GM12891 (cell line): ENCODE measurements around the gene CASP4. TPM values are rescaled to one million over a fixed set of nuclear protein-coding genes. Genes with fewer than 3 reads are reported as not detected.
A peak's percentile ranks its signal among the peaks of the same experiment; 100 is the strongest.

ENCODE experiments used
- DNase-seq: peaks from one replicate; pipeline ENCODE4 v3.0.0; 2011; ENCODE audit warnings: low spot score; ENCODE audit not compliant: insufficient read length
- FAIRE-seq: peaks from 2 replicates; lab custom pipeline; 2011; peaks lifted over from hg19 to GRCh38; lab: Jason Lieb, UNC
- PAX5 ChIP-seq: IDR thresholded peaks from 2 replicates; pipeline ENCODE4 v1.6.1; 2011; ENCODE audit warnings: low read length, moderate library complexity, mild to moderate bottlenecking; ENCODE audit not compliant: insufficient read depth, severe bottlenecking
- POLR2A ChIP-seq: IDR thresholded peaks from 2 replicates; pipeline ENCODE4 v1.6.1; 2011; ENCODE audit warnings: low read depth, low read length, control low read depth
- POLR2AphosphoS5 ChIP-seq: IDR thresholded peaks from 2 replicates; pipeline ENCODE4 v1.6.1; 2011; ENCODE audit warnings: low read depth, low read length, control low read depth
- POU2F2 ChIP-seq: IDR thresholded peaks from 2 replicates; pipeline ENCODE4 v1.6.1; 2011; ENCODE audit warnings: low read depth, mild to moderate bottlenecking, control low read depth, low read length, moderate library complexity
- SPI1 ChIP-seq: IDR thresholded peaks from 2 replicates; pipeline ENCODE4 v1.6.1; 2011; ENCODE audit warnings: low read depth, low read length, control low read depth
- TAF1 ChIP-seq: IDR thresholded peaks from 2 replicates; pipeline ENCODE4 v1.6.1; 2011; ENCODE audit warnings: low read depth, low read length, control low read depth
- polyA plus RNA-seq: library from polyadenylated mRNA; unstranded; fragments of >200 nt; gene quantifications from one replicate; pipeline ENCODE4 v1.2.1, GENCODE V29; 2012; ENCODE audit warnings: low read depth, missing spikeins, inconsistent platforms; ENCODE audit not compliant: missing spikeins

CASP4 gene
- polyA plus RNA-seq = 68.7 TPM

GRCh38 chr11:104968355-104968855, at the start of gene CASP4:
TSS of gene CASP4 (minus strand) at chr11:104968574. CDS start at chr11:104968525, 49 bp downstream.
- TF ChIP-seq POLR2AphosphoS5 (0 out of 2 replicates have a peak, but pooled peaks have one; percentile 32), POU2F2 (no peak), SPI1 (peak; percentile 35)
- DNase-seq (no peak), FAIRE-seq (peak; percentile 41)

DNA sequence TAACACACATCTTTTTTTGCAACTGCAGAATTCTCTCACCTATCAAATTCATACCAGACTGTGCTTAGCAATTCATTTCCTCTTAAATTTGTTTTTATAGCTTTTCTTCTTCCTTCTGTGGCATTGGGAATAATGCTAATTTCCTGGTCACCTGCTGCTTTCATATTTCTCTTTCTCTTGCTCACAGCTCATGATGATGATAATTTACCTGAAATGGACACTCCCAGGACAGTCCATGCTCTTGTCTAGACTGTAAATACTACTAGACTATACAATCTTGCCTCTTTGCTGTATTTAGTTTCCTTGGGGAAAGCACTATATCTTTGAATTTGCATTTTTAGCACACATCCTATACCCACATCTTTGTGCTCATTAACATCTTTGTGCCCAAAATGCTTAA, 39.1 kb upstream of the CASP4 start:
- DNase-seq (no peak), FAIRE-seq (no peak)
- TF ChIP-seq POLR2A (no peak), POLR2AphosphoS5 (no peak), TAF1 (no peak), SPI1 (no peak)

DNA sequence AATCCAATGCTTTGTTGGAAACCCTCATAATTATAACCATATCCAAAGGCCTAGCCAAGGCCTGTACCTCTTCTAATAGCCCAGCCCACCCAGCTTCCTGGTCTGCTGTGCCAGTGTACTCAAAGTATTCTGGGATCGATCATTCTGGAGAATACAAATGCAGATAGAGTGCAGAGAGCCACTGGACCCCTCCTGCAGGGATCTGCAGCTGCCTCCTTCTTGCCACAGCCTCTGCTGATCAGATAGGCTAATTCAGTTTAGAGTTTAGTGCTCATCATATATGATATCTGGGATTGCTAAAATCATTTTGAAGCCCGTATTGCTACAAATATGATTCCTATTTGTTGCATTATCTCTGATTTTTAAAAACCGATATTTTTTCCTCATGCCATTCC, 37.1 kb upstream of the CASP4 start:
- no peak for TF ChIP-seq POLR2A
- no peak for TF ChIP-seq POLR2AphosphoS5
- TF ChIP-seq TAF1 = no peak
- TF ChIP-seq PAX5 = no peak
- no peak for TF ChIP-seq SPI1
- TF ChIP-seq POU2F2 = no peak
- FAIRE-seq (no peak), DNase-seq (no peak)

GRCh38 chr11:105004021-105004420, 35.6 kb upstream of the CASP4 start:
- TF ChIP-seq TAF1 = no peak
- TF ChIP-seq POLR2AphosphoS5 = no peak
- FAIRE-seq = no peak
- no peak for DNase-seq

DNA sequence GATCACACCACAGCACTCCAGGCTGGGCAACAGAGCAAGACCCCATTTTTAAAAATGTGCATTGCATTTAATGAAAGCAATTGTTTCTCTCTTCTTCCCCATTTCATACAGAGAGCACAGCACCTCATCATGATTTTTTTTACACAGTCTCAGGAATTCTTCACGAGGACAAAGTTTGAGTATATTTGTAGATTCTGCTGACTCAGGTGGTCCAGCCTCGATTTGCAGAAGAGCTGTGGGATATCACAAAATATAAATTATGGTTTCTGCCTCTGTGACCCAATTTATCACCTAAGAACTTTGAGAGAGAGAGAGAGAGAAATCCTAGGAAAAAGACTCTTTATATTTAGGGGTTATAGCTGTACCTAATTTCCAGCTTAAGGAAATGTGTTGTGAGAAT, 34.8 kb upstream of the CASP4 start:
- TF ChIP-seq POU2F2 (no peak), TAF1 (no peak), POLR2A (no peak), POLR2AphosphoS5 (no peak), SPI1 (no peak), PAX5 (no peak)
- FAIRE-seq (no peak), DNase-seq (no peak)

DNA sequence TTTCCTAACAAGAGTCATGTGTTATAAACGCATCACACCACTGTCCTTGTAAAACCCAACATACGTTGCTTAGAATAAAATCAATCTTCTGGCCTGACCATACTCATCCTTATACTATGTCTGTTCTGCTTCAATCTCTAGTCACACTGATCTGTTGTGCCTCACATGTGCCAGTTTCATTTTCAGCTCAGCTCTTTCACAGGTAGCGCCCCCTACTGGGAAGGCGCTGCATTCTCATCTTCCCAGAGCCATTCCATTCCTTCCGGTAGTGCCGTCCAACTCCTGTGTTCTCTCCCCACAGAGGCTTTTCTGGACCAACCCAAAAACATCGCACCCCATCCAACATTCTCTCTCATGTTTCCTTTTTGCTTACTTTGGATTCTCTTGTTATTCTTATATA, 32.4 kb upstream of the CASP4 start:
- TF ChIP-seq SPI1 (no peak), POU2F2 (no peak), POLR2AphosphoS5 (no peak), POLR2A (no peak), PAX5 (no peak), TAF1 (no peak)
- no peak for DNase-seq
- peak; percentile 70 for FAIRE-seq

GRCh38 chr11:105000167-105000566, 31.8 kb upstream of the CASP4 start:
- no peak for TF ChIP-seq POLR2AphosphoS5
- TF ChIP-seq PAX5 = no peak
- TF ChIP-seq POU2F2 = no peak
- TF ChIP-seq POLR2A = no peak
- no peak for TF ChIP-seq SPI1
- no peak for TF ChIP-seq TAF1
- FAIRE-seq (no peak), DNase-seq (no peak)

DNA sequence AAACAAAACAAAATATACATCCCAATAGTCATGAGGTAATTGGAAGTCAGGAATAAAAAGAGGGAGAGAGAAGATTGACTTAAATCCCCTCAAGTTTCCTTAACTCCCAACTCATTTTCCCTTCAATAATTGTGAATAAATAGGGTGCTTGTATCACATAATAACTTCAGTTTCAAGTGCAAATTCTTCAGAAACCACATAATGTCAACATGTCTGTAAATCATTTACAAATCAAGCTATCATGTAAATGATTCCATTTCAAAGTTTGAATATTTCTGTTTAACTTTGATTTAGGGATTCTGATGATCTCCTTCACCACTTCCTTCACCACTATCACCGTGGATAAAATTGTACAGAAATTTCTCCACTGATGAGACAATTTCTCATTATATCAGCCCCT, 31.3 kb upstream of the CASP4 start:
- DNase-seq (no peak), FAIRE-seq (no peak)
- TF ChIP-seq POLR2AphosphoS5 = no peak
- TF ChIP-seq POU2F2 = no peak
- TF ChIP-seq POLR2A = no peak
- TF ChIP-seq SPI1 = no peak
- TF ChIP-seq PAX5 = no peak
- TF ChIP-seq TAF1 = no peak

GRCh38 chr11:104997288-104997687, 28.9 kb upstream of the CASP4 start:
- FAIRE-seq (no peak), DNase-seq (no peak)
- TF ChIP-seq POLR2A = no peak
- TF ChIP-seq SPI1 = no peak
- TF ChIP-seq PAX5 = no peak
- TF ChIP-seq TAF1 = no peak
- TF ChIP-seq POU2F2 = no peak
- no peak for TF ChIP-seq POLR2AphosphoS5

GRCh38 chr11:104995001-104995408, 26.6 kb upstream of the CASP4 start:
- TF ChIP-seq POLR2AphosphoS5 = no peak
- TF ChIP-seq POLR2A = no peak
- no peak for TF ChIP-seq TAF1
- no peak for TF ChIP-seq POU2F2
- DNase-seq (no peak), FAIRE-seq (no peak)

DNA sequence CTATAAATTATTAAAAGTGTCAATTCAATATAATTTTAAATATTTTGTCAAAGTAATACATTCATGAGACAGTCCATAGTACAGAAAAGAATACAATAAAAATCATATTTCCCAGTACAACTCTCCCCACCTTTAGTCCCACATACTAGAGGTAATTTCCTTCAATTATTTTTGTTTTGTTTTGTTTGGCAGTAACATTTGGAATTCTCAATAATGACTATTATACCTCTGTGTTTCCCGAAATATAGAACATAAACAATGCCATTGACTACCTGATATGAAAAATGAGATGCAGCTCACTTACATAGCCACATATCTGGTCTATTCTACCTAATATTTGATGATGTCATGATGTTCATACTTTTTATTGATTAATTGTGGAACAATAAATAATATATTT, 24.4 kb upstream of the CASP4 start:
- DNase-seq = no peak
- TF ChIP-seq POLR2A = no peak
- no peak for TF ChIP-seq SPI1
- no peak for TF ChIP-seq POU2F2
- no peak for TF ChIP-seq TAF1
- TF ChIP-seq PAX5 = no peak
- no peak for TF ChIP-seq POLR2AphosphoS5
- no peak for FAIRE-seq
